ENCODE measurements around the gene KIZ. TPM values are rescaled to one million over a fixed set of nuclear protein-coding genes. Genes with fewer than 3 reads are reported as not detected.

The KIZ gene
- total RNA-seq, 6 experiments from 2014 or later = 11.5 to 18.8 (median 14.0) TPM

GRCh38 chr20:21228511-21228910 is 102.6 kb downstream of the KIZ start:
- Mint-ChIP-seq H3K27ac (no peak overlapping the region; the same call in 1 of the 2 replicates), H3K4me1 (ENCODE audit: low read depth) (peaks cover 27% of the 10 kb centered on the region), H3K27me3 (ENCODE audit: insufficient read depth) (no peaks in the 10 kb centered on the region), H3K9me3 (no peaks in the 10 kb centered on the region), H3K36me3 (ENCODE audit: low read depth) (no peaks in the 10 kb centered on the region), H3K4me3 (no peak overlapping the region)
- TF ChIP-seq, protein P1, sequence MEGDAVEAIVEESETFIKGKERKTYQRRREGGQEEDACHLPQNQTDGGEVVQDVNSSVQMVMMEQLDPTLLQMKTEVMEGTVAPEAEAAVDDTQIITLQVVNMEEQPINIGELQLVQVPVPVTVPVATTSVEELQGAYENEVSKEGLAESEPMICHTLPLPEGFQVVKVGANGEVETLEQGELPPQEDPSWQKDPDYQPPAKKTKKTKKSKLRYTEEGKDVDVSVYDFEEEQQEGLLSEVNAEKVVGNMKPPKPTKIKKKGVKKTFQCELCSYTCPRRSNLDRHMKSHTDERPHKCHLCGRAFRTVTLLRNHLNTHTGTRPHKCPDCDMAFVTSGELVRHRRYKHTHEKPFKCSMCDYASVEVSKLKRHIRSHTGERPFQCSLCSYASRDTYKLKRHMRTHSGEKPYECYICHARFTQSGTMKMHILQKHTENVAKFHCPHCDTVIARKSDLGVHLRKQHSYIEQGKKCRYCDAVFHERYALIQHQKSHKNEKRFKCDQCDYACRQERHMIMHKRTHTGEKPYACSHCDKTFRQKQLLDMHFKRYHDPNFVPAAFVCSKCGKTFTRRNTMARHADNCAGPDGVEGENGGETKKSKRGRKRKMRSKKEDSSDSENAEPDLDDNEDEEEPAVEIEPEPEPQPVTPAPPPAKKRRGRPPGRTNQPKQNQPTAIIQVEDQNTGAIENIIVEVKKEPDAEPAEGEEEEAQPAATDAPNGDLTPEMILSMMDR (IDR thresholded peaks at IDR 0.05) = no peak
- DNase-seq = no peak

- peaks cover 27% of the 10 kb centered on the region for H3K4me1 Mint-ChIP-seq (ENCODE audit: low read depth)
- no peaks in the 10 kb centered on the region for H3K9me3 Mint-ChIP-seq
- TF ChIP-seq, protein P1 (IDR thresholded peaks at IDR 0.05) = no peak
- no peaks in the 10 kb centered on the region for H3K36me3 Mint-ChIP-seq (ENCODE audit: low read depth)
- no peaks in the 10 kb centered on the region for H3K27me3 Mint-ChIP-seq (ENCODE audit: insufficient read depth)
- peak; percentile 52 for DNase-seq
- H3K4me3 Mint-ChIP-seq = no peak overlapping the region
- peak overlapping the region; percentile 29; the same call in 1 of the 2 replicates for H3K27ac Mint-ChIP-seq
Measured at GRCh38 chr20:21229163-21229562, 103.3 kb downstream of the KIZ start.

GRCh38 chr20:21230220-21230619 is 104.3 kb downstream of the KIZ start:
- H3K4me3 Mint-ChIP-seq = no peak overlapping the region
- TF ChIP-seq, protein P1 (IDR thresholded peaks at IDR 0.05) = no peak

DNA sequence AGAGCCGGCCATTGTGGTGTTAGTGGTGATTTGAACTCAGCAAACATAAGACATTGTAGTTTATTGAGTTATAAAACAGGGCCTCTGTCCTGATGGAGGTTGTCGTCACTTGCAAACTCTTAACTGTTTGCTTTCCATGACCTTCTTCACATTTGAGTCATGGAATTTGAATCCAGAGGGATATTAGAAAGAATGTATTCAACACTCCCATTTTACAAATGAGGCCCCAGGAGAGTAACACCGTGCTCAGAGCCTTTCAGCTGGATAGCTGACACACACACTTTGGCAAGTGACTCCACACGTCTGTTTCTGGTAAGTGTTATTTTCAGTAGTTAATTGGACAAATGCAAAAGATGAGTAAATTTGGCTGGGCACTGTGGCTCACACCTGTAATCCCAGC is 104.8 kb downstream of the KIZ start:
- Mint-ChIP-seq H3K9me3 (no peaks in the 10 kb centered on the region), H3K36me3 (ENCODE audit: low read depth) (no peaks in the 10 kb centered on the region), H3K27me3 (ENCODE audit: insufficient read depth) (no peaks in the 10 kb centered on the region), H3K4me1 (ENCODE audit: low read depth) (peaks cover 19% of the 10 kb centered on the region), H3K27ac (no peak overlapping the region), H3K4me3 (no peak overlapping the region)
- TF ChIP-seq, protein P1 (IDR thresholded peaks at IDR 0.05) = no peak
- no peak for DNase-seq

More at GRCh38 chr20:21230220-21230619, 104.3 kb downstream of the KIZ start:
- DNase-seq = no peak
- H3K27ac Mint-ChIP-seq = no peak overlapping the region
- no peaks in the 10 kb centered on the region for H3K9me3 Mint-ChIP-seq
- peaks cover 22% of the 10 kb centered on the region for H3K4me1 Mint-ChIP-seq (ENCODE audit: low read depth)
- H3K36me3 Mint-ChIP-seq (ENCODE audit: low read depth) = no peaks in the 10 kb centered on the region
- H3K27me3 Mint-ChIP-seq (ENCODE audit: insufficient read depth) = no peaks in the 10 kb centered on the region

GRCh38 chr20:21232546-21233280 is 106.8 kb downstream of the KIZ start:
- no peak for DNase-seq
- H3K27me3 Mint-ChIP-seq (ENCODE audit: insufficient read depth) = no peaks in the 10 kb centered on the region; the same call in 1 of the 2 replicates
- TF ChIP-seq, protein P1 (IDR thresholded peaks at IDR 0.05) = no peak
- H3K4me1 Mint-ChIP-seq (ENCODE audit: low read depth) = peaks cover 26% of the 10 kb centered on the region
- no peak overlapping the region for H3K27ac Mint-ChIP-seq
- no peaks in the 10 kb centered on the region for H3K9me3 Mint-ChIP-seq
- H3K4me3 Mint-ChIP-seq = no peak overlapping the region
- no peaks in the 10 kb centered on the region for H3K36me3 Mint-ChIP-seq (ENCODE audit: low read depth)
